GM18505 (cell line): ENCODE measurements around the gene EIF2B1.
"Not testable (repeated sequence)": the region's sequence is repeated elsewhere in the genome, so short reads cannot be mapped to it uniquely, and the experiment has no call there.

Experiments
- ATAC-seq: cut with Tn5 transposase; IDR thresholded peaks from one replicate; pipeline ENCODE4 v1.9.1; 2021; ENCODE audit not compliant: unreplicated experiment
- POLR2A ChIP-seq: IDR thresholded peaks from 4 replicates; pipeline ENCODE4 v1.6.1; 2011; ENCODE audit warnings: borderline replicate concordance; ENCODE audit not compliant: insufficient read depth, insufficient read length; ENCODE audit errors: extremely low read depth

The EIF2B1 gene

GRCh38 chr12:123601602-123602489 lies 31.6 kb downstream of the EIF2B1 start, which contains the start of gene DDX55:
DDX55 (plus strand) TSS chr12:123602099; CDS start chr12:123602149, 50 bp downstream.
- TF ChIP-seq POLR2A, result peak; percentile 93
- ATAC-seq, result peak; percentile 92

- ATAC-seq, result no peak
Observed at GRCh38 chr12:123599721-123600120, 33.8 kb downstream of the EIF2B1 start.

DNA sequence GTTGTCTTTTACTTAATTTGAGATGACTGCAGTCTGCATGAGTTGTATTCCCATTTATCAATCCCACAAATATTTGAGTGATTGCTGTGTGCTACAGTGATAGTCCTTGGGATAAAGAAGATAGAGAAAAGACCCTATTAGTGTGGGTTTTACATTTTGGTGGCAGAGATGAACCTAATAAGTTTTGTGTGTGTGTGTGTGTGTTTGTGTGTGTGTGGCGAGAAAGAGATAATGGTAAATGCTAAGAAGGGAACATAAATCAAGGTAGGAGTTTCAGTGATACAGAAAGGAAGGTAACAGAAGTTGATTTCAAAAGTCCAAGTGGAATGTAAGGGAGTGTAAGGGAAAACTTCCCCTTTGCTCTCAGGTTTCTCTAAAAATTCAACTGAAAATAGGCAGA lies 34.2 kb downstream of the EIF2B1 start:
- ATAC-seq, result no peak

More at GRCh38 chr12:123599721-123600120, 33.8 kb downstream of the EIF2B1 start:
- no peak for TF ChIP-seq POLR2A

DNA sequence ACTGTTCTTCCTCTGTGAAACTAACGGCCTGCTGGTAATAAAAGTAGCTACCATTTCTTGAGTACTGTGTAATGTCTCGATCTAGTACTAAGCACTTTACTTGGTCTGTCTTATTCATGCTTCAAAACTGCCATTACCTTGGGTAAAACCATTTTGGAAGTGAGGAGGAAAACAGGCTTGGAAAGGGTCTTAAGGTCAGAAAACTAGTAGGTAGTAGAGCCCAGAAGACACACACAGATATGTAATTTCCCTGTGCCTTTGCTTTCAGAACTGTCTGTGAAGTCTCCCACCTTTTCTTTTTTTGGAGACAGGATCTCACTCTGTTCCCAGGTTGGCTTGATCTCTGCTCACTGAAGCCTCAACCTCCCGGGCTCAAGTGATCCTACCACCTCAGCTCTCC lies 35.0 kb downstream of the EIF2B1 start:
- no peak for TF ChIP-seq POLR2A
- ATAC-seq, result no peak

More for the DNA sequence above, 34.2 kb downstream of the EIF2B1 start:
- TF ChIP-seq POLR2A, result no peak

DNA sequence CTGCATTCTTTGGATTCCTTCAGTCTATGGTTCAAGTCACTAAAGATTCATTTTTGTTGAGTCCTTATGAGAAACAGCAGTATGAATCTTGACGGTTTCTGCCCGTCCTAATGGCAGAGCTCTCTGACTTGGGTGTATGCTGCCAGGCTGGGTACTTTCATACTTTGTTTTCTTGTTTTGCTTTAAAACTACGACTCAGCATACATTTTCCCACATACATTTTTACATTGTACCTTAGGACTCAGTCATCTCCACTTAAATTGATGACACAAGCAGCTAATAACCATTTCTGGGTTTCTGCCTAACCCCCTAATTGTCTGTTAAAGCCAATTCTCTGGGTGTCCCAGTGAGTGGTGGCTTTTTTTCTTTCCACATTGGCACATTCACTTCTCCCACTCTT lies 36.4 kb downstream of the EIF2B1 start:
- ATAC-seq, result no peak
- no peak for TF ChIP-seq POLR2A

GRCh38 chr12:123595729-123596128 lies 37.8 kb downstream of the EIF2B1 start:
- TF ChIP-seq POLR2A, result no peak
- ATAC-seq, result no peak

- no peak for ATAC-seq
- no peak for TF ChIP-seq POLR2A
Observed at GRCh38 chr12:123591702-123592481, 41.6 kb downstream of the EIF2B1 start.

- no peak for ATAC-seq
- TF ChIP-seq POLR2A, result no peak
Observed at GRCh38 chr12:123580772-123581171, 52.7 kb downstream of the EIF2B1 start.

GRCh38 chr12:123578829-123579228 lies 54.7 kb downstream of the EIF2B1 start:
- not testable (repeated sequence) for ATAC-seq

GRCh38 chr12:123578243-123578642 lies 55.2 kb downstream of the EIF2B1 start:
- no peak for ATAC-seq
- no peak for TF ChIP-seq POLR2A

- TF ChIP-seq POLR2A, result no peak
- ATAC-seq, result no peak
Observed at GRCh38 chr12:123576611-123577010, 56.9 kb downstream of the EIF2B1 start.

DNA sequence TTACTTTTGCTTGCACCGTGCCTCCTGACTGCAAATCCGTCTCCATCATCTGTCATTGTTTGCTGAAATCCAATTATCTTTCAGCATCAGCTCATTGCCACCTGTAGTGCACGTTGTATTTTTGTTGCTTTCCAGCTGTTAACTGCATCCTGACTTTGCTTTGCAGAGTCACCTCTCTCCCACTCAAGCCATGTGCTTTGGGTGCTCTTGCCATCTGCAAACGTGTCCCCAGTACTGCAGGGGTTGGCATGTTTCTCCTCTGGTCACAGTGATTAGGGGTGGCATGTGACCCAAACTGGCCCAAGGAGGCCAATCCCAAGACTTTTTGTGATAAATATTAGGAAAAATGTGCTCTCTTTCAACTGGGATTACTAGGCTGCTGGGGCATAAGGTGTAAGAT lies 59.6 kb downstream of the EIF2B1 start:
- ATAC-seq, result no peak
- no peak for TF ChIP-seq POLR2A

GRCh38 chr12:123572391-123572790 lies 61.1 kb downstream of the EIF2B1 start:
- no peak for ATAC-seq
- TF ChIP-seq POLR2A, result no peak
